T-helper 17 cell (primary cell): ENCODE measurements around the gene MLANA. TPM values are rescaled to one million over a fixed set of nuclear protein-coding genes. Genes with fewer than 3 reads are reported as not detected.

Experiments used
- ATAC-seq: fragments of 150-1000 bp; cut with Tn5 transposase; 2 replicates; pipeline ENCODE4 v1.10.0; 2021; ENCODE audit warnings: mild to moderate bottlenecking, moderate library complexity
- DNase-seq, 3 donors: peaks; one replicate each; pipeline versions ENCODE4 v3.0.0 to v3.0.0-alpha.2; 2020 to 2021
- H3K9me3 ChIP-seq: one replicate; pipeline ENCODE4 v1.7.0; 2013; ENCODE audit warnings: low read length, mild to moderate bottlenecking; ENCODE audit not compliant: control insufficient read depth, poor library complexity, severe bottlenecking
- H3K27ac Mint-ChIP-seq: one replicate; pipeline ENCODE4 v1.8.0; 2022; ENCODE audit warnings: mild to moderate bottlenecking, moderate library complexity, mixed read lengths
- H3K27me3 Mint-ChIP-seq: one replicate; pipeline ENCODE4 v1.8.0; 2022; ENCODE audit warnings: mixed read lengths
- H3K36me3 Mint-ChIP-seq: one replicate; pipeline ENCODE4 v1.8.0; 2022; ENCODE audit warnings: low read depth, mixed read lengths
- H3K4me1 Mint-ChIP-seq: one replicate; pipeline ENCODE4 v1.8.0; 2022; ENCODE audit warnings: mild to moderate bottlenecking, mixed read lengths
- H3K4me3 Mint-ChIP-seq: one replicate; pipeline ENCODE4 v1.8.0; 2022; ENCODE audit warnings: mild to moderate bottlenecking, moderate library complexity, mixed read lengths
- total RNA-seq, 4 donors: library from RNA in 2 of 4; stranded (reverse) in 2 of 4; gene quantifications; one replicate each; pipeline ENCODE4 v1.2.3 and lab custom pipeline; 2022 to 2026

Gene MLANA
- total RNA-seq, 2 donors from 2014 or later = not detected

GRCh38 chr9:5854063-5854790 lies 36.5 kb upstream of the MLANA start:
- Mint-ChIP-seq H3K27me3 (no peaks in the 10 kb centered on the region), H3K4me3 (no peak overlapping the region), H3K27ac (no peak overlapping the region), H3K36me3 (peaks cover 2% of the 10 kb centered on the region), H3K4me1 (peaks cover 15% of the 10 kb centered on the region)
- ATAC-seq (no peak), DNase-seq (no peak)
- H3K9me3 ChIP-seq = no peaks in the 10 kb centered on the region

GRCh38 chr9:5857928-5858327 lies 32.8 kb upstream of the MLANA start:
- ATAC-seq = no peak
- H3K27ac Mint-ChIP-seq = no peak overlapping the region

GRCh38 chr9:5858833-5859232 lies 31.9 kb upstream of the MLANA start:
- no peak for ATAC-seq

More at GRCh38 chr9:5857928-5858327, 32.8 kb upstream of the MLANA start:
- H3K27me3 Mint-ChIP-seq = no peaks in the 10 kb centered on the region
- H3K9me3 ChIP-seq = no peaks in the 10 kb centered on the region
- H3K4me3 Mint-ChIP-seq = no peak overlapping the region
- H3K36me3 Mint-ChIP-seq = peaks cover 2% of the 10 kb centered on the region
- no peak for DNase-seq
- H3K4me1 Mint-ChIP-seq = peaks cover 3% of the 10 kb centered on the region

GRCh38 chr9:5863092-5863746 lies 27.5 kb upstream of the MLANA start:
- no peak for DNase-seq
- Mint-ChIP-seq H3K4me3 (no peak overlapping the region), H3K4me1 (peaks cover 2% of the 10 kb centered on the region), H3K27ac (no peak overlapping the region), H3K27me3 (no peaks in the 10 kb centered on the region), H3K36me3 (peaks cover 2% of the 10 kb centered on the region)
- no peaks in the 10 kb centered on the region for H3K9me3 ChIP-seq
- no peak for ATAC-seq

More at GRCh38 chr9:5858833-5859232, 31.9 kb upstream of the MLANA start:
- DNase-seq = no peak
- Mint-ChIP-seq H3K4me1 (peaks cover 2% of the 10 kb centered on the region), H3K36me3 (peaks cover 2% of the 10 kb centered on the region), H3K27ac (no peak overlapping the region), H3K4me3 (no peak overlapping the region), H3K27me3 (no peaks in the 10 kb centered on the region)
- H3K9me3 ChIP-seq = no peaks in the 10 kb centered on the region

- no peaks in the 10 kb centered on the region for H3K9me3 ChIP-seq
- H3K4me3 Mint-ChIP-seq = no peak overlapping the region
- ATAC-seq (no peak), DNase-seq (no peak)
- peaks cover 2% of the 10 kb centered on the region for H3K4me1 Mint-ChIP-seq
- peaks cover 2% of the 10 kb centered on the region for H3K36me3 Mint-ChIP-seq
- H3K27ac Mint-ChIP-seq = no peak overlapping the region
- H3K27me3 Mint-ChIP-seq = no peaks in the 10 kb centered on the region
These were observed 26.2 kb upstream of the MLANA start for GRCh38 chr9:5864446-5864845.

GRCh38 chr9:5866272-5866671 lies 24.4 kb upstream of the MLANA start:
- H3K9me3 ChIP-seq = no peaks in the 10 kb centered on the region
- peaks cover 2% of the 10 kb centered on the region for H3K36me3 Mint-ChIP-seq
- H3K27me3 Mint-ChIP-seq = no peaks in the 10 kb centered on the region
- no peak overlapping the region for H3K4me3 Mint-ChIP-seq
- H3K27ac Mint-ChIP-seq = no peak overlapping the region
- H3K4me1 Mint-ChIP-seq = peaks cover 5% of the 10 kb centered on the region
- DNase-seq (no peak), ATAC-seq (no peak)

- DNase-seq (no peak), ATAC-seq (no peak)
- Mint-ChIP-seq H3K27ac (no peak overlapping the region), H3K27me3 (no peaks in the 10 kb centered on the region), H3K4me1 (peaks cover 5% of the 10 kb centered on the region), H3K36me3 (peaks cover 2% of the 10 kb centered on the region), H3K4me3 (no peak overlapping the region)
- no peaks in the 10 kb centered on the region for H3K9me3 ChIP-seq
These were observed 24.0 kb upstream of the MLANA start for GRCh38 chr9:5866685-5867084.

GRCh38 chr9:5868235-5868634 lies 22.5 kb upstream of the MLANA start:
- DNase-seq (no peak), ATAC-seq (no peak)
- H3K27me3 Mint-ChIP-seq = no peaks in the 10 kb centered on the region
- no peak overlapping the region for H3K4me3 Mint-ChIP-seq
- no peaks in the 10 kb centered on the region for H3K9me3 ChIP-seq
- H3K36me3 Mint-ChIP-seq = peaks cover 6% of the 10 kb centered on the region
- H3K4me1 Mint-ChIP-seq = peaks cover 5% of the 10 kb centered on the region
- H3K27ac Mint-ChIP-seq = no peak overlapping the region

GRCh38 chr9:5869315-5870019 lies 21.2 kb upstream of the MLANA start:
- Mint-ChIP-seq H3K36me3 (peaks cover 6% of the 10 kb centered on the region), H3K27me3 (no peaks in the 10 kb centered on the region), H3K4me3 (no peak overlapping the region), H3K4me1 (peaks cover 5% of the 10 kb centered on the region), H3K27ac (no peak overlapping the region)
- ATAC-seq (peak; percentile 44), DNase-seq (no peak)
- no peaks in the 10 kb centered on the region for H3K9me3 ChIP-seq

- DNase-seq (no peak), ATAC-seq (no peak)
- H3K9me3 ChIP-seq = no peaks in the 10 kb centered on the region
- H3K27me3 Mint-ChIP-seq = no peaks in the 10 kb centered on the region
- peaks cover 6% of the 10 kb centered on the region for H3K36me3 Mint-ChIP-seq
- H3K27ac Mint-ChIP-seq = no peak overlapping the region
- H3K4me1 Mint-ChIP-seq = peaks cover 5% of the 10 kb centered on the region
- no peak overlapping the region for H3K4me3 Mint-ChIP-seq
These were observed 20.7 kb upstream of the MLANA start for GRCh38 chr9:5870020-5870339.

GRCh38 chr9:5870691-5871090 lies 20.0 kb upstream of the MLANA start:
- Mint-ChIP-seq H3K36me3 (peaks cover 6% of the 10 kb centered on the region), H3K27me3 (no peaks in the 10 kb centered on the region), H3K4me1 (peaks cover 5% of the 10 kb centered on the region), H3K27ac (no peak overlapping the region), H3K4me3 (no peak overlapping the region)
- no peaks in the 10 kb centered on the region for H3K9me3 ChIP-seq
- ATAC-seq = no peak
- no peak for DNase-seq

GRCh38 chr9:5871785-5872184 lies 18.9 kb upstream of the MLANA start:
- no peaks in the 10 kb centered on the region for H3K9me3 ChIP-seq
- H3K27ac Mint-ChIP-seq = no peak overlapping the region
- no peaks in the 10 kb centered on the region for H3K27me3 Mint-ChIP-seq
- peaks cover 5% of the 10 kb centered on the region for H3K4me1 Mint-ChIP-seq
- ATAC-seq (no peak), DNase-seq (no peak)
- no peak overlapping the region for H3K4me3 Mint-ChIP-seq
- peaks cover 6% of the 10 kb centered on the region for H3K36me3 Mint-ChIP-seq

- no peak overlapping the region for H3K27ac Mint-ChIP-seq
- H3K27me3 Mint-ChIP-seq = no peaks in the 10 kb centered on the region
- H3K4me1 Mint-ChIP-seq = peaks cover 5% of the 10 kb centered on the region
- DNase-seq (no peak), ATAC-seq (no peak)
- no peak overlapping the region for H3K4me3 Mint-ChIP-seq
- H3K9me3 ChIP-seq = no peaks in the 10 kb centered on the region
- peaks cover 5% of the 10 kb centered on the region for H3K36me3 Mint-ChIP-seq
These were observed 18.2 kb upstream of the MLANA start for GRCh38 chr9:5872511-5872910.
